ENCODE measurements around the gene PFKFB4. TPM values are rescaled to one million over a fixed set of nuclear protein-coding genes. Genes with fewer than 3 reads are reported as not detected.
A peak's percentile ranks its signal among the peaks of the same experiment; 100 is the strongest.

PFKFB4 gene
- total and polyA plus RNA-seq, 8 donors, result 6.5 to 18.8 (median 7.9) TPM

- Histone ChIP-seq H3K4me1 (peaks cover 4 to 21% of the 10 kb centered on the region in 2 donors), H3K9me3 (no peaks in the 10 kb centered on the region), H3K27me3 (peaks cover 6 to 18% of the 10 kb centered on the region in 2 donors), H3K4me3 (no peak overlapping the region), H3K27ac (peak overlapping the region in 1 of 2 donors; percentile 40), H3K36me3 (peaks cover 0 to 74% of the 10 kb centered on the region in 2 donors)
- DNase-seq (peak in 1 of 4 donors; percentile 54), ATAC-seq (no peak)
- intact Hi-C loops (cut with DNase I), result no loop called here
- TF ChIP-seq, protein P1, sequence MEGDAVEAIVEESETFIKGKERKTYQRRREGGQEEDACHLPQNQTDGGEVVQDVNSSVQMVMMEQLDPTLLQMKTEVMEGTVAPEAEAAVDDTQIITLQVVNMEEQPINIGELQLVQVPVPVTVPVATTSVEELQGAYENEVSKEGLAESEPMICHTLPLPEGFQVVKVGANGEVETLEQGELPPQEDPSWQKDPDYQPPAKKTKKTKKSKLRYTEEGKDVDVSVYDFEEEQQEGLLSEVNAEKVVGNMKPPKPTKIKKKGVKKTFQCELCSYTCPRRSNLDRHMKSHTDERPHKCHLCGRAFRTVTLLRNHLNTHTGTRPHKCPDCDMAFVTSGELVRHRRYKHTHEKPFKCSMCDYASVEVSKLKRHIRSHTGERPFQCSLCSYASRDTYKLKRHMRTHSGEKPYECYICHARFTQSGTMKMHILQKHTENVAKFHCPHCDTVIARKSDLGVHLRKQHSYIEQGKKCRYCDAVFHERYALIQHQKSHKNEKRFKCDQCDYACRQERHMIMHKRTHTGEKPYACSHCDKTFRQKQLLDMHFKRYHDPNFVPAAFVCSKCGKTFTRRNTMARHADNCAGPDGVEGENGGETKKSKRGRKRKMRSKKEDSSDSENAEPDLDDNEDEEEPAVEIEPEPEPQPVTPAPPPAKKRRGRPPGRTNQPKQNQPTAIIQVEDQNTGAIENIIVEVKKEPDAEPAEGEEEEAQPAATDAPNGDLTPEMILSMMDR (IDR thresholded peaks at IDR 0.05), result no peak
These were observed 42.5 kb upstream of the PFKFB4 start for GRCh38 chr3:48599077-48599501.

DNA sequence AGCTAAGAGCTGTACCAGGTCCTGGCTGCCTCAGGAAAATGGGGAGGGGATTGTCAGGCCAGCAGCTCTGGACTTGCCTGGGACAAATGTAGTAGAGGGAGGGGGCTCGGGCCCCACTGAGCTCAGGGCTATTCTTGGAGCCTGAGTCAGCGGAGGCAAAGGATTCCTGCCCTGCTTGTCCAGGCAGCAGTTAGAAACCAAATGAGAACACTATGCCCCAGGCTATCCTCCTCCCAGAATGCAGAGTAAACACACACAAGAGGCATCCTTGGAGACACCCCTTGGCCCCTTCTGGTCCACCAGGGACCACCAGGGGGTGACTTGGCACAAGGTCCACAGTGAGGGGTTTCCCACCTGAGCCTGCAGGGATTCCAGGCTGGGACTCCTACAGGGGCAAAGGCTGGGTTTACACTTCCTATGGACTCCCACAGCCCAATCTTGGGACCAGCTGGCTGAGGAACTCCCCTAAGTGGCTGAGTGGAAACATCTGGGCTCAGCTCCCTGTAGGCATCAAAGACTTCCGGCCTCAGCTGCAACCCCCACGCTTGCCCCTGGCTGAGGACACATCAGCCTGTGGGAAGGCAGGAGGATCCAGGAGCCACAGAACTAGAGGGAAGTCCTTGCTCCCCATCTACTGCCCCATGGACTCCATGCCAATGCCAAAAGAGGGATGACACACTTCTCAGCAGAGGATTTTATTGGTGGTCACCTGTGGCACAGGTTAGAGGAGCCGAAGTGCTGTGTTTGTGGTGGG, 41.9 kb upstream of the PFKFB4 start:
- H3K9me3 ChIP-seq, result no peaks in the 10 kb centered on the region
- peaks cover 0 to 68% of the 10 kb centered on the region in 2 donors for H3K36me3 ChIP-seq
- H3K27me3 ChIP-seq, result peaks cover 7 to 24% of the 10 kb centered on the region in 2 donors
- peak overlapping the region; percentile 40 to 48 for H3K27ac ChIP-seq
- TF ChIP-seq, protein P1 (IDR thresholded peaks at IDR 0.05), result no peak
- DNase-seq (peak in 3 of 4 donors; percentile 43 to 79 (median 54)), ATAC-seq (peak; percentile 9)
- H3K4me3 ChIP-seq, result no peak overlapping the region
- intact Hi-C loops (cut with DNase I), result no loop called here
- peaks cover 4 to 22% of the 10 kb centered on the region in 2 donors for H3K4me1 ChIP-seq

DNA sequence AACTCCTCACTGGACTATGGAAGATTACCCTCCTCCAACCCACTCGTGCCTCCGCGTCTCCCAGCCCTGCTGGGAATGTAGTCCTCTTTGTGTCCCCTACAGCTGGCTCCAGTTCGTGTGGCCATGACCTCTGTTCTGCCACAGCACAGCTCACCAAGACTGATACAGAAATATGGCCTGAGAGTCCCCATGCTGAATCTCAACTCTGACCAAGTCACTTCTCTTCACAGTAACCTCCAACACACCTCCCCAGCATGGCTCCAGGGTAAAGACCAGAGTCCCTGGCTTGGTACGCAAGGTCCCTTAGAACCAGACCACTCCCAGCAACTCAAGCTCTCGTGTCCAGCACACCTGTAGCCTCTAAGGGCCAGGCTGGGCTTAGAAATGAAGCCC, 40.8 kb upstream of the PFKFB4 start:
- no peak overlapping the region for H3K4me3 ChIP-seq
- DNase-seq (peak in 1 of 4 donors; percentile 21), ATAC-seq (no peak)
- intact Hi-C loops (cut with DNase I), result no loop called here
- H3K27me3 ChIP-seq, result peaks cover 7 to 35% of the 10 kb centered on the region in 2 donors
- no peaks in the 10 kb centered on the region for H3K9me3 ChIP-seq
- H3K27ac ChIP-seq, result no peak overlapping the region
- peaks cover 0 to 57% of the 10 kb centered on the region in 2 donors for H3K36me3 ChIP-seq
- peaks cover 4 to 22% of the 10 kb centered on the region in 2 donors for H3K4me1 ChIP-seq
- TF ChIP-seq, protein P1 (IDR thresholded peaks at IDR 0.05), result no peak

DNA sequence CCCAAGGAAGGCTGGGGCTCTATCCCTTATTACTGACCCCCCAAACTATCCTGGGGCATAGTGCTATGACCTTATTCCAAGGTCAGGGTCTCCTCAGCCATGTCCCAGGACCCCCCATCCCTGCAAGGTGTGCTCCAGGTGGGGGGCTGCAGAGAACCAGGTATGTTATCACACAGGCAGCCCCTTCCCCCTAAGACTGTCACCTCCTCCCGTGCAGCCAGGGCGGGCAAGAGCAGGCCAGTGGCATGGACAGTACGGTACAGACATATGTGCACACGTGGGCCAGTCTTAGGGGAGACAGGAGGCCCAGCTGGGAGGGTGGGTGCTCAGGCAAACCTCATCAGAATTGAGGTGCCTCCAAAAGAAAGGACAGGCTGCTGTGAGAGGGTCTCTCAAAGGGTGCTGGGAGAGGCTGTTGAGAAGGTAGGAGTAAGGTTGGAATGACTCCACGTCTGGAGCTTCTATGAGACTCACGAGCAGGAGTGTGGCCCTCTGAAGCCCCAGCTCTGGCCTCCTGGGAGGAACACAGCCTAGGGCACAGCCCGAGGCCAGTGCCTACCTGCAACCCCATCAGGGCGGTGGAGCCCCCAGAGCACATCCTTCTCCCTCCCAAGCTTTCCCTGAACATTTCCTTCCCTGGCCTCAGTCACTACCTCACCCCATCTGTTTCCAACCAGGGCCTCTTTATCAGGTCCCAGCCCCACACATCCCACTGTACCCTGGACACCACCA, 40.2 kb upstream of the PFKFB4 start:
- H3K27ac ChIP-seq, result no peak overlapping the region
- DNase-seq (peak in 1 of 4 donors; percentile 66), ATAC-seq (no peak)
- H3K27me3 ChIP-seq, result peaks cover 7 to 39% of the 10 kb centered on the region in 2 donors
- H3K4me1 ChIP-seq, result peaks cover 4 to 22% of the 10 kb centered on the region in 2 donors
- peaks cover 0 to 52% of the 10 kb centered on the region in 2 donors for H3K36me3 ChIP-seq
- TF ChIP-seq, protein P1 (IDR thresholded peaks at IDR 0.05), result no peak
- intact Hi-C loops (cut with DNase I), result no loop called here
- no peaks in the 10 kb centered on the region for H3K9me3 ChIP-seq
- H3K4me3 ChIP-seq, result no peak overlapping the region

- Histone ChIP-seq H3K9me3 (no peaks in the 10 kb centered on the region), H3K4me3 (no peak overlapping the region), H3K36me3 (peaks cover 0 to 45% of the 10 kb centered on the region in 2 donors), H3K27ac (no peak overlapping the region), H3K27me3 (peaks cover 7 to 45% of the 10 kb centered on the region in 2 donors), H3K4me1 (peaks cover 4 to 22% of the 10 kb centered on the region in 2 donors)
- TF ChIP-seq, protein P1 (IDR thresholded peaks at IDR 0.05), result no peak
- intact Hi-C loops (cut with DNase I), result no loop called here
- DNase-seq (peak in 1 of 4 donors; percentile 41), ATAC-seq (no peak)
These were observed 39.6 kb upstream of the PFKFB4 start for GRCh38 chr3:48596157-48596556.
